HT-29 (cell line): ENCODE results near the gene PAF1. TPM values are rescaled to one million over a fixed set of nuclear protein-coding genes. Genes with fewer than 3 reads are reported as not detected.

Source experiments
- DNase-seq: peaks from one replicate; pipeline ENCODE4 v3.0.0-alpha.2; 2015; ENCODE audit warnings: low spot score
- total RNA-seq: library from RNA; depleted of rRNA; stranded (reverse); fragments of >200 nt; shearing (Covaris generic); gene quantifications from 2 replicates; pipeline ENCODE4 v1.2.3, GENCODE V29; 2014; rRNA removed

Gene PAF1
- 109 and 115 TPM in 2 replicates for total RNA-seq

DNA sequence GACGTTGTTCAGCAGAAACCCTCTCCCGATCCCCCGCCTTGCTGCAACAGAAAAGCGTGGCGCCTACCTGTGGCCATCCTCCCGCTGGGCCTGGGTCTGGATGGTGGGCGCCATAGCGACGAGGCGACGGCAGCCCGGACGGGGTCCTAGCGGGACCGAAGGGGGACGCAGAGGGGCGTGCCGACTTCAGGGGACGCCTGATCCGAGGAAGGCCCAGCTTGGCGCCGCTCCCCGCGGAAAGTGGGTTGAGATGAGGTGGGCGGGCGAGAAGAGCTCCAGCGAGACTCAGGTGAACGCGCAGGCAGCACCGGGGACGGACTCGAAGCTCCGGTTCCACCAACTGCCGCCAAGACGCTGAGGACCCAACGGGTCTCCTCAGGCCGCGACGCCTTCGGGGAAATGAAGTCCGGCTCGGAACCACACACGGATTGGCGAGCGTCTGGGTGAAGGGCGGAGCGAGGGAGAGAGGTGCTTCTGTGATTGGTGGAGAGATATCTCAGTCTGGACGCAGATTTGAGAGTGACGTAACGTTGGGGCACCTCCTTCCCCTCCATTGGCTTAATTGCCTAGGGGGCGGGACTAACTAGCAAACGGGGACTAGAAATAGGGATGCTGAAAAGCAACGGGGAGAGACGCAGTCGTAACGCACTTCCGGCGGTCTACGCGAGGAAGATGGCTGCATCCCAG lies at the start of gene PAF1, which contains the start of gene MED29:
TSS of gene PAF1 (minus strand) at position 356 of the 687 bp plus-strand sequence. CDS start at position 114, 242 bp downstream.
TSS of gene MED29 (plus strand) at position 628 of the 687 bp plus-strand sequence. CDS start at position 673, 45 bp downstream.
- DNase-seq: peak; percentile 100

GRCh38 chr19:39438270-39438934 lies 47.5 kb upstream of the PAF1 start:
- DNase-seq: no peak

DNA sequence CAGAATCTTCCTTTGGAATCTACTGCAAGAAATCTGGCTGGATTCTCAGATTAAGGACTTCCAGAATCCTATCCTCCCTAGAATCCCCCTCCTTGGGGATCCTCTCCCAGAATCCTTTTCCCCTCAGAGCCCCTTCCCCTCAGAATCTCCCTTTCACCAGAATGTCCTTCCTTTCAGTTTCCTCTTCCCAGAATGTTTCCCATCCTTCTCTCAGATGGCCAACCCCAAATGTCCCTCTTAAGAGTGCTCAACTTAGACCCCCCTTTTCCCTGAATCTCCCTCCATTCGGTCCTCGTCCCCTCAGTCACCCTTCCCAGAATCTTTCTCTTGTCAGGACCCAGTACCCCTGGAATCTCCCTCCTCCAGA lies 45.4 kb upstream of the PAF1 start:
- DNase-seq: no peak

- DNase-seq: peak; percentile 100
Measured at GRCh38 chr19:39435499-39436349, 44.8 kb upstream of the PAF1 start, which contains the start of gene RPS16. Gene RPS16, minus strand, starts transcription at chr19:39435949. Its CDS starts 54 bp downstream, at chr19:39435895.

GRCh38 chr19:39434123-39435076 lies 43.5 kb upstream of the PAF1 start:
- no peak for DNase-seq

GRCh38 chr19:39433480-39434079 lies 42.7 kb upstream of the PAF1 start:
- DNase-seq: no peak

DNA sequence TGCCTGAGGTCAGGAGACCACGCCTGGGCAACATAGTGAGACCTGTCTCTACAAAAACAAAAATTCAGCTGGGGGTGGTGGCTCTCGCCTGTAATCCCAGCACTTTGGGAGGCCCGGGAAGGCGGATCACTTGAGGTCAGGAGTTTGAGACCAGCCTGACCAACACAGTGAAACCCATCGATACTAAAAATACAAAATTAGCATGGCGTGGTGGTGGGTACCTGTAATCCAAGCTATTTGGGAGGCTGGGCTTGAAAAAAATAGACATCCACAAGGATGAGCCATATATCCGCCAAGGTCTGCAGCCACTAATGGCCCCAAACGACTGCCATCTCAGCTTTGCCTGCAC lies 41.7 kb upstream of the PAF1 start:
- no peak for DNase-seq

DNA sequence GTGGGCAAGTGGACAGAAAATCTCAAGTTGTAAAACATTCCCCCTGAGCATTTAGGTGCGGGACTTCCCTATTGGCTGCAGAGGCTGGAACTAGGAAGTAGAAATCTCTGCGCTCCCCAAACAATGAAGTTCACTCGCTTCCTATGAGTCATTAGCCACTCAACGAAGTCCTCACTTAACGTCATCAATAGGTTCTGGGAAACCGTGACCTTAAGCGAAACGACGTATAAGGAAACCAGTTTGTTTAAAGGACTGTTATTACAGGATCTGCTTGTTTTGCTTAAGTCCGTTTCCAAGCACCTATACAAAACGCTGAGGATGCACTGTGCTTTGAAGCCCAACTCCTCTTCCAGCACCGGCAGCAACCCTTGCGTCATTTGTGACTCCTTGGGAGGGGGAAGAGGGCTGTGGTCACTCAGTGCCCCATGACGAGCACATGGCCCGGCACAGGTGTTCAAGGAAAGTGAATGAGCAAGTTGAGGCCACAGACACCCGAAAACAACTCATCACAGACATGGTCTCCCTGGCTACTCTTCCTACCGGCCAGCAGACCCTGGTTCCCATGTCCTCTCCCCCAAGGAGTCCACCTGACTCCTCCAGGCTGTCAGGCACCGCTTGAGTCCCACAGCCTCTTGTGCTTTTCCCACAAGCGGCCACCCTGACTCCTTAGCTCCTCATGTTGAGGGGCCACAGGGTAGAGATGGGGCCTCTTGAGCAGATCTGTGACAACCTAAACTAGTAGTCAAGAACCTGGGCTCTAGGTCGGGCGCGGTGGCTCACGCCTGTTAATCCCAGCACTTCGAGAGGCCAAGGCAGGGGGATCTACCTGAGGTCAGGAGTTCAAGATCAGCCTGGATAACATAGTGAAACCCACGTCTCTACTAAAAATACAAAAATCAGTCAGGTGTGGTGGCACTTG lies 40.0 kb upstream of the PAF1 start:
- peak; percentile 99 for DNase-seq

GRCh38 chr19:39428283-39429112 lies 37.6 kb upstream of the PAF1 start:
- DNase-seq: peak; percentile 77

DNA sequence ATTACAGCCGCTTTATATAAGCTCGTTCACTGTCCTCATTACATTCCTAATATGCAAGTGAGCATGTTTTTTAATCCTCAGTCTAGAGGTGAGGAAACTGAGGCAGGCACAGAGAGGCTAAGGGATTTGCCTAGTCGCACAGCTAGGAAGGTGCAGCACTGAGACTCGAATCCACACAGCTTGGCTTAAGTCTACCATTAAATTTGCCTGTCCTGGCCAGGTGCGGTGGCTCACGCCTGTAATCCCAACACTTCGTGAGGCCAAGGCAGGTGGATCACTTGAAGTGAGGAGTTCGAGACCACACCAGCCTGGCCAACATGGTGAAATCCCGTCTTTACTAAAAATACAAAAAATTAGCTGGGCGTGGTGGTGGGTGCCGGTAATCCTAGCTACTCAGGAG lies 36.8 kb upstream of the PAF1 start:
- no peak for DNase-seq

GRCh38 chr19:39426170-39426569 lies 35.3 kb upstream of the PAF1 start:
- DNase-seq: no peak

DNA sequence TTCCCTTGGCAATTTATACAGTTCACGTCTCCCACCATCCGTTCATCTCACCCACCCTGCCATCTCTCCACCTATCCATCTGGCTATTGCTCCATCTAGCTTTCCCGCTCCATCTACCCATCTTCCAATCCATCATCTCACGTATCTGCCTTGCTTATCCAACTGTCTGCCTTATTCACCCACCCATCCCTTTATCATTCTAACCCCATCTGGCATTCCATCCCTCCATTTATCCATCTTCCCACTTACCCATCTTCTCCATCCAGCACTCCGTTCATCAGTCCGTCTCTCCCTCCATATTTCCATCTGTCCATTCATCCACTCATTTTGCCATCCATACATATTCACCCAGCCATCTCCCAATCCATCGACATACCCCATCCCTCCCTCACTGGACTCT lies 34.8 kb upstream of the PAF1 start:
- no peak for DNase-seq

DNA sequence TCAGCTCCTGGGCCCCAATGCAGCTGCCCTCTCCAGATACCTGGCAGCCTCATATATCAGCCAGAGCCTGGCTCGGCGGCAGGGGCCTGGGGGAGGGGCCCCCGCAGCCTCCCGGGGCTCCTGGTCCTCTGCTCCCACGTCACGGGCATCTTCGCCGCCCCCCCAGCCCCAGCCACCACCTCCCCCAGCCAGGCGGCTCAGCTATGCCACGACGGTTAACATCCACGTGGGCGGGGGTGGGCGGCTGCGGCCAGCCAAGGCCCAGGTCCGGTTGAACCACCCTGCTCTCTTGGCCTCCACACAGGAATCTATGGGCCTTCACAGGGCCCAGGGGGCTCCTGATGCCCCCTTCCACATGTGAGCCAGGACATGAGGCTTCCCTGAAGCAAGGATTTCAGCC lies 34.0 kb upstream of the PAF1 start:
- no peak for DNase-seq

- DNase-seq: no peak
Measured at GRCh38 chr19:39423258-39424086, 32.6 kb upstream of the PAF1 start.

DNA sequence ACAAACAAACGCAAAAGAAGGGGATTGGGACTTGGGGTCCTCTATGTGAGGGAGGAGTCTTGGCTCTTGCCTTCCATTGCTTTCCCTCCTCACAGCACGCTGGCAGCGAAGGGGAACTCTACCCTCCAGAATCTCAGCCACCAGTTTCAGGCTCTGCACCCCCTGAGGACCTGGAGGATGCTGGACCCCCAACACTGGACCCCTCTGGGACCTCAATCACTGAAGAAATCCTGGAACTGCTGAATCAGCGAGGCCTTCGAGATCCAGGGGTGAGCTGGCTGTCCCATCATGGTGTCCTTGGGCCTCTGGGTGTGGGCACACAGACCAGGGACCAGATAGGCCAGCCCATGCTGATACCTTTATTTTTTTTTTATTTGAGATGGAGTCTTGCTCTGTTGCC lies 31.1 kb upstream of the PAF1 start:
- DNase-seq: no peak

DNA sequence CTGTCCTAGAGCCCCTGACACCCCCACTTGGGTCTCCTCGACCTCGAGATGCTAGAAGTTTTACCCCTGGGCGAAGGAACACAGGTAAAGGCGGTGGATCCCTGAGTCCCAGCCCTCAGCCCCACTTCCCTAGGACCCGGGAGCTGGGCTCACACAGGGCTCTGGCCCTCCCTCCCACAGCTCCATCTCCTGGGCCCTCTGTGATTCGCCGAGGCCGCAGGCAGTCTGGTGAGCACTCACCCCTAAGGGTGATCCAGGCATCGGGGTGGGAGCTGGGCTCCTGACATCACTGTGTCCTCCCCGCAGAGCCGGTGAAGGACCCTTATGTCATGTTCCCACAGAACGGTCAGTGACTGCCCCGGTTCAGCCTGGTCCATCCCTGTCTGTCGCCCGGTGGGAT lies 29.9 kb upstream of the PAF1 start:
- no peak for DNase-seq

- no peak for DNase-seq
Measured at GRCh38 chr19:39419003-39419402, 28.1 kb upstream of the PAF1 start.
